SK-N-SH (cell line): ENCODE results near the gene TUBA4A. TPM values are rescaled to one million over a fixed set of nuclear protein-coding genes. Genes with fewer than 3 reads are reported as not detected.

Experiments
- CTCF ChIA-PET: fragments of 300-600, 350-600 bp; formaldehyde crosslinking; extraction: SDS; loops from one replicate; lab custom pipeline; 2021; lab: Yijun Ruan, JAX
- POLR2A ChIA-PET: fragments of 350-600 bp; sonication (Branson Sonifier 250); formaldehyde crosslinking; extraction: SDS; loops from one replicate; lab custom pipeline; 2020; ENCODE audit warnings: antibody characterized with exemption, inconsistent platforms; lab: Yijun Ruan, JAX
- DNase-seq: peaks from one replicate; pipeline ENCODE4 v3.0.0; 2012
- H2AFZ ChIP-seq: fragments of 200-600 bp; sonication (generic); 2 replicates; pipeline ENCODE4 v1.8.1; 2016; ENCODE audit warnings: antibody characterized with exemption, mild to moderate bottlenecking, low read depth
- H3F3A ChIP-seq: fragments of 200-600 bp; sonication (generic); replicated peaks from 2 replicates; pipeline ENCODE3; 2016; ENCODE audit warnings: antibody characterized with exemption, mild to moderate bottlenecking; ENCODE audit not compliant: insufficient read depth
- H3K27ac ChIP-seq, 2 experiments: fragments of 200-500 bp in 1 of 2; fragments of 200-600 bp in 1 of 2; sonication (Bioruptor generic) in 1 of 2; sonication (generic), shearing (Covaris generic) in 1 of 2; 2 replicates each; pipeline versions ENCODE4 v1.5.1 to v1.6.1; 2014 to 2016; ENCODE audit warnings: low read depth in 2 of 2, inconsistent platforms in 1 of 2, low read length in 1 of 2, mild to moderate bottlenecking in 1 of 2, mixed read lengths in 1 of 2
- H3K27me3 ChIP-seq: fragments of 200-600 bp; sonication (generic), shearing (Covaris generic); 2 replicates; pipeline ENCODE4 v1.6.1; 2016; ENCODE audit warnings: mixed run types; ENCODE audit not compliant: insufficient read depth
- H3K36me3 ChIP-seq, 2 experiments: fragments of 200-500 bp in 1 of 2; fragments of 200-600 bp in 1 of 2; sonication (Bioruptor generic) in 1 of 2; sonication (generic) in 1 of 2; replicated peaks in 1 of 2; 2 replicates each; pipeline versions ENCODE3 to v1.5.1; 2014 to 2016; ENCODE audit warnings: low read length in 1 of 2, mild to moderate bottlenecking in 1 of 2; ENCODE audit not compliant: insufficient read depth in 2 of 2, control insufficient read depth in 1 of 2
- H3K4me1 ChIP-seq, 2 experiments: fragments of 200-500 bp in 1 of 2; fragments of 200-600 bp in 1 of 2; sonication (Bioruptor generic) in 1 of 2; sonication (generic), shearing (Covaris generic) in 1 of 2; 2 replicates each; pipeline versions ENCODE4 v1.5.1 to v1.6.1; 2014 to 2016; ENCODE audit warnings: low read depth in 1 of 2, low read length in 1 of 2, mixed run types in 1 of 2; ENCODE audit not compliant: insufficient read depth in 2 of 2, control insufficient read depth in 1 of 2
- H3K4me2 ChIP-seq: fragments of 200-600 bp; sonication (generic), shearing (Covaris generic); 2 replicates; pipeline ENCODE4 v1.6.1; 2017; ENCODE audit warnings: mixed run types
- H3K4me3 ChIP-seq, 2 experiments: fragments of 200-500 bp in 1 of 2; fragments of 200-600 bp in 1 of 2; sonication (Bioruptor generic) in 1 of 2; sonication (generic), shearing (Covaris generic) in 1 of 2; 2 replicates each; pipeline versions ENCODE4 v1.5.1 to v1.8.1; 2014 to 2016; ENCODE audit warnings: low read depth in 2 of 2, inconsistent platforms in 1 of 2, low read length in 1 of 2, mild to moderate bottlenecking in 1 of 2, mixed read lengths in 1 of 2, moderate library complexity in 1 of 2
- H3K79me2 ChIP-seq: fragments of 200-600 bp; sonication (generic); 2 replicates; pipeline ENCODE4 v1.8.1; 2017; ENCODE audit warnings: mild to moderate bottlenecking; ENCODE audit not compliant: insufficient read depth
- H3K9ac ChIP-seq: fragments of 200-600 bp; sonication (generic); 2 replicates; pipeline ENCODE4 v1.6.1; 2017; ENCODE audit warnings: mixed run types
- H3K9me2 ChIP-seq: fragments of 200-600 bp; sonication (generic); 2 replicates; pipeline ENCODE4 v1.6.1; 2017; ENCODE audit warnings: mixed run types
- H3K9me3 ChIP-seq: fragments of 200-600 bp; sonication (generic); 2 replicates; pipeline ENCODE4 v1.6.1; 2017; ENCODE audit warnings: mixed run types, mild to moderate bottlenecking, moderate library complexity
- H4K20me1 ChIP-seq: fragments of 200-600 bp; sonication (generic); 2 replicates; pipeline ENCODE4 v1.6.1; 2017; ENCODE audit warnings: mild to moderate bottlenecking, mixed run types; ENCODE audit not compliant: insufficient read depth
- CHD2 ChIP-seq: fragments of 150-350 bp; IDR thresholded peaks from 2 replicates; pipeline ENCODE4 v1.6.1; 2018; ENCODE audit warnings: low read length; ENCODE audit not compliant: partially characterized antibody
- ELF1 ChIP-seq: IDR thresholded peaks from 2 replicates; pipeline ENCODE4 v1.4.0; 2012
- FOSL2 ChIP-seq: IDR thresholded peaks from 2 replicates; pipeline ENCODE4 v1.4.0; 2012; ENCODE audit warnings: low read depth, mild to moderate bottlenecking, moderate library complexity, borderline replicate concordance
- FOXM1 ChIP-seq: IDR thresholded peaks from 2 replicates; pipeline ENCODE4 v1.4.0; 2012; ENCODE audit warnings: low read depth, mild to moderate bottlenecking
- GABPA ChIP-seq: IDR thresholded peaks from 2 replicates; pipeline ENCODE4 v1.4.0; 2012; ENCODE audit warnings: low read depth, mild to moderate bottlenecking
- JUND ChIP-seq: IDR thresholded peaks from 2 replicates; pipeline ENCODE4 v1.4.0; 2012
- MAX ChIP-seq: IDR thresholded peaks from 2 replicates; pipeline ENCODE4 v1.4.0; 2012; ENCODE audit warnings: low read depth
- RAD21 ChIP-seq: IDR thresholded peaks from 2 replicates; pipeline ENCODE4 v1.6.1; 2012; ENCODE audit warnings: mild to moderate bottlenecking, low read length
- RCOR1 ChIP-seq: fragments of 150-350 bp; IDR thresholded peaks from 2 replicates; pipeline ENCODE4 v1.6.1; 2017; ENCODE audit warnings: antibody characterized with exemption, low read length
- SIN3A ChIP-seq: IDR thresholded peaks from 2 replicates; pipeline ENCODE4 v1.6.1; 2012; ENCODE audit warnings: low read depth, mild to moderate bottlenecking, low read length, moderate library complexity, borderline replicate concordance
- USF2 ChIP-seq: fragments of 150-350 bp; IDR thresholded peaks from 2 replicates; pipeline ENCODE4 v1.6.1; 2017; ENCODE audit warnings: antibody characterized with exemption, low read length, low read depth, borderline replicate concordance
- WGBS: methylation state at CpG from one replicate; pipeline ENCODE4 v1.1.6; 2017; ENCODE audit warnings: low lambda C conversion rate; 5-methylcytosine and 5-hydroxymethylcytosine counted together
- polyA plus RNA-seq, 3 experiments: library from polyadenylated mRNA; depleted of rRNA; stranded (reverse); fragments of >200 nt; gene quantifications; 2 replicates each; pipeline ENCODE4 v1.2.3, GENCODE V29; 2012
- TF ChIP-seq, protein P1 (sequence below): fragments of 200-600 bp; sonication (generic); IDR thresholded peaks from 2 replicates; pipeline ENCODE4 v1.6.1; 2017; ENCODE audit warnings: antibody characterized with exemption, mild to moderate bottlenecking, moderate library complexity

TUBA4A gene
- polyA plus RNA-seq, 1 of the 3 experiments (the other 2 are of a cell fraction), result 6.2 TPM

DNA sequence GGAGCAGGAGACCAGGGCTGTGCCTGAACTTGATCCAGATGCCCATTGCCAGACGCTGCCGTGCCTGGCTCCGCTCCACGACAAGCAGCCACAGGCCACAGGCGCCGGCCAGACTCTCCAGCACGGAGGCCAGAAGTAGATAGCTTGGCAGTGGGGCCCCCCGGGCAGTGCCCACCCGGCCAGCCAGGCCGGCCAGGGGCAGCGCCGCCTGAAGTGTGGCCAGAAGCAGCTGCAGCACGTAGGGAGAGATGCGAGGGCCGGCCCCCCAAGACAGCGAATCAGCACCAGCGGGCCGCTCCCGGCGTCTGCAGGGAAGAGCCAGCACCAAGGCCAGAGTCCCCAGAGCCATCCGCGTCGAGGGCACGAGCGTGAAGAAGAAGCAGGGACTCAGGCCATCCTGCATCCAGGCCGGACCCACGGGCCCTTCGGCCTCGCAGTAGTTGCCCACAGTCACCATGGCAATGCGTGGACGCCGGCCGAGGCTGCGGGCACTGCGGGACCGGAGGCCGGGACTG is 35.4 kb downstream of the TUBA4A start (continued):
- TF ChIP-seq RCOR1 (no peak), SIN3A (no peak), GABPA (no peak), ELF1 (no peak)

DNA sequence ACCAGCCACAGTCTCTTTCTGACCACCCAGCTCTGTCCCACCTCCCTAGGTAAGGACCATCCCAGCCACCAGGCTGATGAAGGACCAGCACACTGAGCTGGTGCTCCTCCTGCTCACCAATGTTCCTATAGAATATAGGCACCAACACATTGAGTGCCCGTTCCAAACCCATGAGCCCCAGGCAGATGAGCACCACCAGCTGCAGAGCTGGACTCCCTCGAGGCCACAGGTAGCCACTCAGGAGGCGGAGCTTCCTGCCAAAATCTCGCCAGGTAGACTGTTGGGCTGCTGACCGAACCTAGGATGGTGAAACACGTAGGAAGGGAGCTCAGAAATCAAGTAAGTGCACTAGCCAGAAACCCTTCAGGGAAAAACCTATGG is 37.2 kb downstream of the TUBA4A start:
- Histone ChIP-seq H3K4me1 (peaks cover 5 to 30% of the 10 kb centered on the region in 2 experiments; a peak in 3 of 4 replicates), H3K9ac (no peak overlapping the region), H3K27ac (no peak overlapping the region; a peak in 1 of 4 replicates), H2AFZ (no peak overlapping the region), H3F3A (peaks cover 27% of the 10 kb centered on the region), H4K20me1 (no peaks in the 10 kb centered on the region), H3K79me2 (no peaks in the 10 kb centered on the region), H3K4me2 (no peak overlapping the region), H3K27me3 (no peaks in the 10 kb centered on the region), H3K9me2 (no peaks in the 10 kb centered on the region), H3K4me3 (no peak overlapping the region), H3K9me3 (no peaks in the 10 kb centered on the region), H3K36me3 (peaks cover 15 to 51% of the 10 kb centered on the region in 2 experiments)
- no peak for TF ChIP-seq SIN3A
- TF ChIP-seq JUND, result no peak
- no peak for TF ChIP-seq RAD21
- no peak for TF ChIP-seq FOSL2
- POLR2A ChIA-PET, result interaction anchor here (0.5 to 4.0 kb wide), 3 partner anchors 9 to 28 kb away, joined by 3 to 52 read pairs (median 3); partner anchors contain the start of genes GLB1L, STK16 and ZFAND2B
- CTCF ChIA-PET, result interaction anchor here (1.1 to 4.7 kb wide), 7 partner anchors 9 to 78 kb away, joined by 3 to 26 read pairs (median 5); partner anchors contain the start of genes NHEJ1 and ZFAND2B
- 100% methylated on average over 6 of the region's 6 CpGs for WGBS
- DNase-seq, result no peak

GRCh38 chr2:219215871-219216534 is 37.7 kb downstream of the TUBA4A start:
- no peaks in the 10 kb centered on the region for H3K27me3 ChIP-seq
- no peaks in the 10 kb centered on the region for H3K9me2 ChIP-seq
- no peak overlapping the region for H2AFZ ChIP-seq
- WGBS, result 92% methylated on average over 25 of the region's 27 CpGs
- H3K79me2 ChIP-seq, result no peaks in the 10 kb centered on the region
- no peak overlapping the region; a peak in 1 of 4 replicates for H3K27ac ChIP-seq
- peaks cover 5 to 30% of the 10 kb centered on the region in 2 experiments; a peak in 3 of 4 replicates for H3K4me1 ChIP-seq
- no peak overlapping the region for H3K9ac ChIP-seq
- H3K36me3 ChIP-seq, result peaks cover 13 to 46% of the 10 kb centered on the region in 2 experiments
- no peaks in the 10 kb centered on the region for H3K9me3 ChIP-seq
- DNase-seq, result no peak
- CTCF ChIA-PET, result interaction anchor here (1.1 to 4.7 kb wide), 6 partner anchors 9 to 79 kb away, joined by 3 to 26 read pairs (median 6); partner anchors contain the start of genes NHEJ1 and ZFAND2B
- H3F3A ChIP-seq, result peaks cover 27% of the 10 kb centered on the region
- no peak overlapping the region for H3K4me2 ChIP-seq
- no peaks in the 10 kb centered on the region for H4K20me1 ChIP-seq
- H3K4me3 ChIP-seq, result no peak overlapping the region
- POLR2A ChIA-PET, result interaction anchor here (0.5 to 4.0 kb wide), 3 partner anchors 9 to 29 kb away, joined by 3 to 52 read pairs (median 3); partner anchors contain the start of genes GLB1L, STK16 and ZFAND2B
- TF ChIP-seq ELF1 (no peak), MAX (no peak), USF2 (no peak), FOXM1 (no peak), CHD2 (no peak), FOSL2 (no peak)
- TF ChIP-seq, protein P1, sequence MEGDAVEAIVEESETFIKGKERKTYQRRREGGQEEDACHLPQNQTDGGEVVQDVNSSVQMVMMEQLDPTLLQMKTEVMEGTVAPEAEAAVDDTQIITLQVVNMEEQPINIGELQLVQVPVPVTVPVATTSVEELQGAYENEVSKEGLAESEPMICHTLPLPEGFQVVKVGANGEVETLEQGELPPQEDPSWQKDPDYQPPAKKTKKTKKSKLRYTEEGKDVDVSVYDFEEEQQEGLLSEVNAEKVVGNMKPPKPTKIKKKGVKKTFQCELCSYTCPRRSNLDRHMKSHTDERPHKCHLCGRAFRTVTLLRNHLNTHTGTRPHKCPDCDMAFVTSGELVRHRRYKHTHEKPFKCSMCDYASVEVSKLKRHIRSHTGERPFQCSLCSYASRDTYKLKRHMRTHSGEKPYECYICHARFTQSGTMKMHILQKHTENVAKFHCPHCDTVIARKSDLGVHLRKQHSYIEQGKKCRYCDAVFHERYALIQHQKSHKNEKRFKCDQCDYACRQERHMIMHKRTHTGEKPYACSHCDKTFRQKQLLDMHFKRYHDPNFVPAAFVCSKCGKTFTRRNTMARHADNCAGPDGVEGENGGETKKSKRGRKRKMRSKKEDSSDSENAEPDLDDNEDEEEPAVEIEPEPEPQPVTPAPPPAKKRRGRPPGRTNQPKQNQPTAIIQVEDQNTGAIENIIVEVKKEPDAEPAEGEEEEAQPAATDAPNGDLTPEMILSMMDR, result no peak
